Astrocyte (in vitro differentiated cells and primary cell): Measurements from ENCODE around the gene MMP7.

Experiments
- EZH2 ChIP-seq: IDR thresholded peaks from 2 replicates; pipeline ENCODE4 v1.6.1; 2012; ENCODE audit warnings: mild to moderate bottlenecking, low read length, inconsistent platforms; ENCODE audit not compliant: insufficient read depth
- TF ChIP-seq, protein P1 (sequence below): IDR thresholded peaks from 2 replicates; pipeline ENCODE4 v1.5.1; 2011; ENCODE audit warnings: low read depth, mild to moderate bottlenecking, inconsistent platforms, low read length, moderate library complexity; ENCODE audit not compliant: insufficient read depth

DNA sequence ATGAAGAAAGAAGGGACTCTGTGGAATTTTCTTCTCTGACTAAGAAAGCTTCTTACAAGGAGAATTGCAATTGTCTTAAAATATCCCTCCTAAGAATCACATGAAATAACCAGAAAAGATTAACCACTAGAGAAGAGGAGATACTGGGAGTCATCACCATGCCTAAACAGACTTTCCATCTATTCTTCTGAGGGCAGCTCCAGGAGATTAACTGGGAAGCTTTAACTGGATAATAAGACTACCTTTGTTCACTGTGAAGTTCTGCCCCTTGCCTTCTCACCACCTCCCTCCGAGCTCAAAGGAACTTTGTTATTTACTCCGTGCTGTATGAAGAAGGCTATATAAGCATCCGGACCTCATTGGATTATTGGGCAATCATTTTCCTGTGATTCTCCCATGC is 24.5 kb upstream of the MMP7 start:
- no peak for TF ChIP-seq EZH2
- TF ChIP-seq, protein P1, sequence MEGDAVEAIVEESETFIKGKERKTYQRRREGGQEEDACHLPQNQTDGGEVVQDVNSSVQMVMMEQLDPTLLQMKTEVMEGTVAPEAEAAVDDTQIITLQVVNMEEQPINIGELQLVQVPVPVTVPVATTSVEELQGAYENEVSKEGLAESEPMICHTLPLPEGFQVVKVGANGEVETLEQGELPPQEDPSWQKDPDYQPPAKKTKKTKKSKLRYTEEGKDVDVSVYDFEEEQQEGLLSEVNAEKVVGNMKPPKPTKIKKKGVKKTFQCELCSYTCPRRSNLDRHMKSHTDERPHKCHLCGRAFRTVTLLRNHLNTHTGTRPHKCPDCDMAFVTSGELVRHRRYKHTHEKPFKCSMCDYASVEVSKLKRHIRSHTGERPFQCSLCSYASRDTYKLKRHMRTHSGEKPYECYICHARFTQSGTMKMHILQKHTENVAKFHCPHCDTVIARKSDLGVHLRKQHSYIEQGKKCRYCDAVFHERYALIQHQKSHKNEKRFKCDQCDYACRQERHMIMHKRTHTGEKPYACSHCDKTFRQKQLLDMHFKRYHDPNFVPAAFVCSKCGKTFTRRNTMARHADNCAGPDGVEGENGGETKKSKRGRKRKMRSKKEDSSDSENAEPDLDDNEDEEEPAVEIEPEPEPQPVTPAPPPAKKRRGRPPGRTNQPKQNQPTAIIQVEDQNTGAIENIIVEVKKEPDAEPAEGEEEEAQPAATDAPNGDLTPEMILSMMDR, result no peak
